ENCODE measurements around the gene DUSP18.
"Not testable (repeated sequence)": the region's sequence is repeated elsewhere in the genome, so short reads cannot be mapped to it uniquely, and the experiment has no call there.

DUSP18 gene

GRCh38 chr22:30667494-30668385, at the start of gene DUSP18:
Gene DUSP18, minus strand, starts transcription at chr22:30667875. Its CDS starts 3,872 bp downstream, at chr22:30664003.
- DNase-seq (ENCODE audit: extremely low spot score, insufficient read length, low read depth): peak; percentile 98
- FAIRE-seq: peak; percentile 96

- FAIRE-seq (no peak), DNase-seq (ENCODE audit: extremely low spot score, insufficient read length, low read depth) (no peak)
Observed at GRCh38 chr22:30714062-30714461, 46.4 kb upstream of the DUSP18 start.

- FAIRE-seq (no peak), DNase-seq (ENCODE audit: extremely low spot score, insufficient read length, low read depth) (no peak)
Observed at GRCh38 chr22:30712094-30712493, 44.4 kb upstream of the DUSP18 start.

- DNase-seq (ENCODE audit: extremely low spot score, insufficient read length, low read depth): not testable (repeated sequence)
- FAIRE-seq: peak; percentile 71
Observed at GRCh38 chr22:30709980-30710379, 42.3 kb upstream of the DUSP18 start.

- peak; percentile 92 for FAIRE-seq
- DNase-seq (ENCODE audit: extremely low spot score, insufficient read length, low read depth): peak; percentile 33
Observed at GRCh38 chr22:30705710-30706651, 38.3 kb upstream of the DUSP18 start.

GRCh38 chr22:30704978-30705377, 37.3 kb upstream of the DUSP18 start:
- DNase-seq (ENCODE audit: extremely low spot score, insufficient read length, low read depth) (no peak), FAIRE-seq (no peak)

GRCh38 chr22:30702856-30703255, 35.2 kb upstream of the DUSP18 start:
- FAIRE-seq: no peak
- DNase-seq (ENCODE audit: extremely low spot score, insufficient read length, low read depth): no peak

- FAIRE-seq: no peak
- DNase-seq (ENCODE audit: extremely low spot score, insufficient read length, low read depth): no peak
Observed at GRCh38 chr22:30701872-30702271, 34.2 kb upstream of the DUSP18 start.

GRCh38 chr22:30697975-30698374, 30.3 kb upstream of the DUSP18 start:
- no peak for FAIRE-seq

GRCh38 chr22:30695871-30696655, 28.4 kb upstream of the DUSP18 start:
- FAIRE-seq: no peak
- DNase-seq (ENCODE audit: extremely low spot score, insufficient read length, low read depth): no peak

More at GRCh38 chr22:30697975-30698374, 30.3 kb upstream of the DUSP18 start:
- DNase-seq (ENCODE audit: extremely low spot score, insufficient read length, low read depth): no peak

- FAIRE-seq (no peak), DNase-seq (ENCODE audit: extremely low spot score, insufficient read length, low read depth) (no peak)
Observed at GRCh38 chr22:30695351-30695851, 27.7 kb upstream of the DUSP18 start.

- no peak for FAIRE-seq
- no peak for DNase-seq (ENCODE audit: extremely low spot score, insufficient read length, low read depth)
Observed at GRCh38 chr22:30694640-30695350, 27.1 kb upstream of the DUSP18 start, which contains the start of gene OSBP2. Gene OSBP2, plus strand, starts transcription at chr22:30694874. Its CDS starts 36 bp downstream, at chr22:30694910.

- FAIRE-seq (no peak), DNase-seq (ENCODE audit: extremely low spot score, insufficient read length, low read depth) (peak; percentile 20)
Observed at GRCh38 chr22:30694171-30694639, 26.5 kb upstream of the DUSP18 start.

GRCh38 chr22:30691204-30691603, 23.5 kb upstream of the DUSP18 start:
- FAIRE-seq: no peak
- DNase-seq (ENCODE audit: extremely low spot score, insufficient read length, low read depth): no peak

- DNase-seq (ENCODE audit: extremely low spot score, insufficient read length, low read depth): no peak
Observed at GRCh38 chr22:30689622-30690021, 21.9 kb upstream of the DUSP18 start.

GRCh38 chr22:30687358-30687757, 19.7 kb upstream of the DUSP18 start:
- DNase-seq (ENCODE audit: extremely low spot score, insufficient read length, low read depth): no peak
- no peak for FAIRE-seq

More at GRCh38 chr22:30689622-30690021, 21.9 kb upstream of the DUSP18 start:
- FAIRE-seq: no peak

GRCh38 chr22:30685178-30685577, 17.5 kb upstream of the DUSP18 start:
- FAIRE-seq: no peak
- DNase-seq (ENCODE audit: extremely low spot score, insufficient read length, low read depth): no peak

- FAIRE-seq (no peak), DNase-seq (ENCODE audit: extremely low spot score, insufficient read length, low read depth) (no peak)
Observed at GRCh38 chr22:30681831-30682230, 14.2 kb upstream of the DUSP18 start.
